GM12801 (cell line): ENCODE data around the gene HSPA1B.

Experiments
- TF ChIP-seq, protein P1 (sequence below): IDR thresholded peaks from one replicate; pipeline ENCODE4 v1.5.1; 2011; ENCODE audit warnings: control low read depth; ENCODE audit not compliant: insufficient read length; ENCODE audit errors: extremely low read depth

HSPA1B gene

DNA sequence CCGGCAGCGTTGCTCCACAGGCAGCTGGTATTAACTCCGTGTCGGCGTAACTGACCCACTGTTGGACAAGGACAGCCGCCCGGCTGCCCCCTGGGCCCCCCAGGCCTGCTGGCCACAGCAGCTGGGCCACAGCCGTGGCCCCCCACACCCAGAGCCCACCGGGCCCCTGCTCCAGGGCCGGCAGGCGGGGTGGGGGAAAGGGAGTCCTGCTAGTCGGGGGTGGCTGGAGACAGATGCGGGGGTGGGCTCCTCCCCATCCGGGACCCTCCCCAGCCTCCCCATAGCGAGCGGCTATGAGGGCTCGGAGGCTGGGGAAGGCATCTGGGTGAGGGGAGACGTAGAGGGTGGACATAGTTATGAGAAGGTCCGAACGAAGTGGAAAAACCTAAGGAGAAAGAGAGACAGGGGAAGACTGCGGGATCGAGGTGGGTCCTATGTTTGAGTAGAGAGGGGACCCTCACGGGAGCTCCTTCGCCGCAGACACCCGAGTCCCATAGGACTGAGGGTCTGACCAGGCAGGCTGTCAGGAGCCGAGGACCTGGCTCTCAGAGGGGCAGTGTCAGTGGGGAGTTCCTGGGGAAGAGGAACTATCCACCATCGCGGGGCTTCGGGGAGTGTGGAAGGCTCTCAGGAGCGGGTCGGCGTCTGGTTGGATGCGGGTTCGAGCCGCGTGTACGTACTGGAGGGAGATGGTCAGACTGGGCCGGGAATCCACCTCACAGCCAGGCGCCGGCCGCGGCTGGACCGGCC lies 32.5 kb upstream of the HSPA1B start:
- TF ChIP-seq, protein P1, sequence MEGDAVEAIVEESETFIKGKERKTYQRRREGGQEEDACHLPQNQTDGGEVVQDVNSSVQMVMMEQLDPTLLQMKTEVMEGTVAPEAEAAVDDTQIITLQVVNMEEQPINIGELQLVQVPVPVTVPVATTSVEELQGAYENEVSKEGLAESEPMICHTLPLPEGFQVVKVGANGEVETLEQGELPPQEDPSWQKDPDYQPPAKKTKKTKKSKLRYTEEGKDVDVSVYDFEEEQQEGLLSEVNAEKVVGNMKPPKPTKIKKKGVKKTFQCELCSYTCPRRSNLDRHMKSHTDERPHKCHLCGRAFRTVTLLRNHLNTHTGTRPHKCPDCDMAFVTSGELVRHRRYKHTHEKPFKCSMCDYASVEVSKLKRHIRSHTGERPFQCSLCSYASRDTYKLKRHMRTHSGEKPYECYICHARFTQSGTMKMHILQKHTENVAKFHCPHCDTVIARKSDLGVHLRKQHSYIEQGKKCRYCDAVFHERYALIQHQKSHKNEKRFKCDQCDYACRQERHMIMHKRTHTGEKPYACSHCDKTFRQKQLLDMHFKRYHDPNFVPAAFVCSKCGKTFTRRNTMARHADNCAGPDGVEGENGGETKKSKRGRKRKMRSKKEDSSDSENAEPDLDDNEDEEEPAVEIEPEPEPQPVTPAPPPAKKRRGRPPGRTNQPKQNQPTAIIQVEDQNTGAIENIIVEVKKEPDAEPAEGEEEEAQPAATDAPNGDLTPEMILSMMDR = no peak

DNA sequence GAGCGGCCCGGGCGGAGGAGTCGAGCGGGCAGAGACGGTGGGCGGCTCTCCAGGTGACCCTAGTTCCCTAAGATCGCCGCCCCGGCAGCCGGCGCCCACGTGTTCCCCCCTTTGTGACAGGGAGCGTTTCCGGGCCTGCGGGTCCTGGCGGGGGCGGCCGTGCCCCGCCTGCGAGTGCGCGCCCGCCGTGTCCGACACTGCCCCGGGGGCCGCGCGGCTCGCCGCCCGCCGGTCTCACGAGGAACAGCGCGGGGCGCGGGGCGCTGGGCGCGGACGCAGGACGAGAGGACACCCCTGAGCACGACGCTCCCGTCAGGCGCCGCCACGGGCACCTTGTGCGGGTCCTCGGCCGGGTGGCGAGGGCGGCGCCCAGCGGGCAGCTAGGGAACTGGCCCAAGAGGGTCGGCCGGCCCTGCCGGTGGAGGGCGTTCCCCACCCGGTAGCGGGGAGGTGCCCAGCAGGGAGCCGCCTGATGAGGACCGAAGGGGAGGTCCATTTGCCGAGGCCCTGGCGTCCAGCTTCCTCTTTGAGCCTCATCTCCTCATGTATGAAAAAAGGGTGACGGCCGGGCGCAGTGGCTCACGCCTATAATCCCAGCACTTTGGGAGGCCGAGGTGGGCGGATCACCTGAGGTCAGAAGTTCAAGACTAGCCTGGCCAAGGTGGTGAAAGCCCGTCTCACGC lies 31.8 kb upstream of the HSPA1B start, which contains the start of gene VARS1:
TSS of gene VARS1 (minus strand) at position 137 of the 683 bp plus-strand sequence. CDS start 535 bp downstream, outside the sequence.
- TF ChIP-seq, protein P1 = no peak

DNA sequence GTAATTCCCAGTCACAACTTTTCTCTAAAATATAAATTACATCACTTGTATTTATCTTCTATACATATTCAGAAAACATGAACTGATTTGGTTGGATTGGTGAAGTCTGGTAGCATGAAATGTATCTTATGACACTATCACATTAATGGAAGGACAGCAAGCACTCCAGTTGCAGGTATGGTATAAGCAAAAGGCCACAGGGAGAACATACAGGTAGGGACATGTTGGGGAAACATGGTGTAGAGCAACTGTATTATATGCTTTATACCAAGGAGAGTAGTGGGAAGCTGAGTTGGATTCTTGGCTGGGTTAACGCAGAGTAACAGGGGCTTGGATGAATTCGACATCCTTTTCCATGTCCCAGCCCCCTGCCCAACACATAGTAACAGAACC lies 30.5 kb upstream of the HSPA1B start:
- TF ChIP-seq, protein P1 = no peak

DNA sequence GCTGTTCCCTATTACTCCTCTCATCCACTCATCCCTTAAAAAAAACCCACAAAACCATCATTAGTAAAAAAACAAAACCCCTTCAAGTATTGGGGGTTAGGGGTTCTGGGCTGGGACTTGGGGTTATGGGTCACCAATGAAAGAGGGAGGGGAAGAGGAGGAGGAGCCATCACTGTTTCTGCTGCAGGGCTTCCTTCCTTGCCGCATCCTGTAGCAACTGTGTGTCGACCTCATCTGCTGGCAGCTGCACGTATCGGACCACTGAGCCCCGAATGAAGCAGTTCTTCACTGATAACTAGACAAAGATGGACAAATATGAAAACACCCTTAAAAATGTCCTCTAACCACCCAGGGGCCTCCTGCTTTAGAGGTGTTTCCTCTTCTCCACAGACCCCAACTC lies 29.9 kb upstream of the HSPA1B start:
- TF ChIP-seq, protein P1 = no peak

DNA sequence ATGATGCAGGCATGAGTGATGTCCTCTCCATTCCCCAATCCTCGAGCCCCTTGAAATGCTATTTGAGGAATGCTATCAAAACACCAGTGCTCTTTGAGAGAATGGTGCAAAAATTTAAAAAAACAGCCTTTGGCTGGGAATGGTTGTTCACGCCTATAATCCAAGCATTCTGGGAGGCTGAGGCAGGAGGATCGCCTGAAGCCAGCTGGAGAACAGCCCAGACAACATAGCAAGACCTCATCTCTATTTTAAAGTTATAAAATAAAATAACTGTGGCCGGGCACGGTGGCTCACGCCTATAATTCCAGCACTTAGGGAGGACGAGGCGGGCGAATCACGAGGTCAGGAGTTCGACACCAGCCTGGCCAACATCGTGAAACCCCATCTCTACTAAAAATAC lies 27.8 kb upstream of the HSPA1B start:
- TF ChIP-seq, protein P1 = no peak

DNA sequence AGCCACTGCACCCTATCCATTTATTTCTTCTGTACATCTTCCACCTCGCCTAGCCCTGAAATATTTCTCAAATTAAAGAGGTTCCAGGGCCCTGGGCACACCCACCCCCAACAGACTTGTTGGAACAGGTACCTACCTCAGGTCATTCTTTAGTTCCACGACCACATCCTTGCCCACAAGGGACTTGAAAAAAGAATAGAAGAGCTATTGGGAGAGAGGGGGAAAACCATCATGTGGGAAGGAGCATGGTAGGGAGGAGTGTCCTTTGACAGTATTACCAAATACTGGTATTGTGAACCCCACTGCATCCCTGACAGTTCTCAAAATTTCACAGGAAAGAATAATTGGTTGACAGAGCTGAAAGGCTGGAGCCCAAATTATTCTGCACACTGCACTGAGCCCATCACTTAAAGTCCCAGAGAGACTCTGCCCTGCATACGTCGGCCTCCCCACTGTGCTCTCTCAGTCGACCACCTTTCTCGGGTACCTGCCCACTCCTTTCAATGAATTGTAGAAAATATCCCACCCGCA lies 21.5 kb upstream of the HSPA1B start:
- TF ChIP-seq, protein P1 = no peak

DNA sequence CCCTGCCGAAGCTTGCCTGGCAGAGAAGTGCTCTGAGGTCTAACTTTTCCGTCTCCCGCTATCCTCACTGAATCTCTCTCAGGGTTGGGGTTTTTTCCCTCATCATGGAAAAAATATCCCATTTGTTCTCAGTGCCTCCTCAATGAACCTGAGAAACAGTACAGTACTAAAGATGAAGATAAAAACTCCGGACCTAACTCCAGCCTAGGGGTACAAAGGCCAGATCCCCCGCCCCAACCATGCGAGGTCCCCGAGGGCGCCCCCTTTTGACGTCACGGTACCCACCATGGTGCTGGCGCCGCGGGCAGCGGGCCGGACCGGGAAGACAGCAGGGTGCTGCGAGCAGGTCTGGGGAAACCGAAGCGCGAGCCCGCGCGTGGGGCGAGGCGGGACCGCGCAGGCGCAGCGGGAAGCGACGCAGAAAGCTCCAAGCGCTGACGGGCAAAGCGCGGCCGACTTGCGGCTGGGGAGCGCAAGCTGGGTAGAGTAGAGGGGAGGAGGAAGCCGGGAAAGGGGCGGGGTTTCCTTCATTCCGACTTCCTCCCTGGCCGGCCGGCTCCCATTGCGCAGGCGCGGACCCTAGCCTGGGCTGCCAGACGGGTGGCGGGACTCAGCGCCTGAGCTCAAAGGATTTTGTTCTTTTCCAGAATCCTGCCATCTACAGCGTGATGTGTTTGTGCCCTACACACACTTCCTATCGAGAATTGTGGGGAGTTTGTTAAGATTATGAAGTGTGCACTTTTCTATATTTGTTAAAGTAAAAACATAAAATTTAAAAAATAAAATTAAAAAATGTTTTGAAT lies 20.9 kb upstream of the HSPA1B start, which contains the start of gene LSM2:
TSS of gene LSM2 (minus strand) at position 497 of the 803 bp plus-strand sequence. CDS start at position 288, 209 bp downstream.
- TF ChIP-seq, protein P1 = no peak
